ENCODE results near the gene PDK2.

DNA sequence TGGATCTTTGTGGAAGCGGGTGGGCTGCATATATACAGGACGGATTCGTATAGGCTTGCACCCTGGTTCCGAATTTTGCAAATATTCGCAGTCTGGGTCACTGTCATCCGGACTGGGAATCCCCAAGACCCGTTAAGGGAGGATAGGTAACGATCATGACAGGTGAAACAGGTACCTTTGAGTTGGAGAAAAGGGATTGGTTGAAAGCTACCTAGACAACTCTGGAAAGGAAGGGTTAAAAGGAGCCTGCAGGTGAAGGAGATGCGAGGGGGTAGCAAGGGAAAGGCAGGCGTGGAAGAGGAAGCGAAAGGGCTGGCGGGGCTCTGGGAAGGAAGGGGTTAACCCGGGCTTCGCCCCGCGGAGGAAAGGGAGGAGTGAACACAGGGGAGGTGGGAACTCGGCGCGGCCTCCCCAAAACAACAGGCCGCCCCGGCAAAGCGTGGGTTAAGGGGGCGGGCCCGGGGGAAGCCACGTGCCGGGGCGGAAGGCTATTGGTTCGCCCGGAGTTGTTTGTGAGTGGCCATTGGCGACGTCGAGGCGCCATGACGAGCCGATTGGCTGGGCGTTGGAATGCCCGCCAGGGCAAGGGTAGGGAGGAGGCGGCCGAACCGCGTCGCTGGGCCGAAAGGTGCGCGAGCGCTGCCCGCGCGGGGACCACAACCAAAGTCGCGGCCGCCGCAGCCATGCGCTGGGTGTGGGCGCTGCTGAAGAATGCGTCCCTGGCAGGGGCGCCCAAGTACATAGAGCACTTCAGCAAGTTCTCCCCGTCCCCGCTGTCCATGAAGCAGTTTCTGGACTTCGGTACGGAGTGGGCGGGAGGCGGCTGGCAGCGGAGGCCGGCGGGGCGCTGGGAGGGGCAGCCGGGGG is at the start of gene PDK2:
- TF ChIP-seq EZH2 (IDR thresholded peaks at IDR 0.05; ENCODE audit: low read length, missing control alignments) (no peak), CTCF (conservative IDR thresholded peaks at IDR 0.05 in 1 of 2, IDR thresholded peaks at IDR 0.05 in 1 of 2; ENCODE audit: low read depth in 1 of 2, low read length in 2 of 2) (no peak)

All from fibroblast of lung (primary cell).